NCI-H2227 (cell line): Measurements from ENCODE around the gene C4B.
"Not testable (repeated sequence)": the region's sequence is repeated elsewhere in the genome, so short reads cannot be mapped to it uniquely, and the experiment has no call there.

Experiments used
- DNase-seq: peaks from one replicate; lab custom pipeline; 2025; ENCODE audit not compliant: unreplicated experiment; lab: John Stamatoyannopoulos, UW

The C4B gene

GRCh38 chr6:32050562-32050961 is 36.0 kb downstream of the C4B start:
- no peak for DNase-seq

GRCh38 chr6:32052626-32053025 is 38.0 kb downstream of the C4B start:
- DNase-seq: not testable (repeated sequence)

GRCh38 chr6:32053314-32053713 is 38.7 kb downstream of the C4B start:
- not testable (repeated sequence) for DNase-seq

GRCh38 chr6:32055756-32056155 is 41.2 kb downstream of the C4B start:
- not testable (repeated sequence) for DNase-seq

GRCh38 chr6:32056254-32056653 is 41.7 kb downstream of the C4B start:
- DNase-seq: no peak

- no peak for DNase-seq
These were observed 43.4 kb downstream of the C4B start for GRCh38 chr6:32057966-32058365.

GRCh38 chr6:32058511-32058963 is 43.9 kb downstream of the C4B start:
- DNase-seq: no peak

- no peak for DNase-seq
These were observed 46.5 kb downstream of the C4B start for GRCh38 chr6:32060966-32061655.

- DNase-seq: no peak
These were observed 50.1 kb downstream of the C4B start for GRCh38 chr6:32064706-32065105.

- DNase-seq: not testable (repeated sequence)
These were observed 52.9 kb downstream of the C4B start for GRCh38 chr6:32067521-32067920.

GRCh38 chr6:32068315-32068714 is 53.7 kb downstream of the C4B start:
- not testable (repeated sequence) for DNase-seq

- DNase-seq: no peak
These were observed 54.3 kb downstream of the C4B start for GRCh38 chr6:32068867-32069266.

GRCh38 chr6:32069460-32069859 is 54.9 kb downstream of the C4B start:
- DNase-seq: no peak

- no peak for DNase-seq
These were observed 55.4 kb downstream of the C4B start for GRCh38 chr6:32069878-32070515.

- no peak for DNase-seq
These were observed 56.4 kb downstream of the C4B start for GRCh38 chr6:32070814-32071543.

- DNase-seq: no peak
These were observed 58.5 kb downstream of the C4B start for GRCh38 chr6:32073101-32073500.

GRCh38 chr6:32073613-32074012 is 59.0 kb downstream of the C4B start:
- no peak for DNase-seq

- DNase-seq: no peak
These were observed 60.5 kb downstream of the C4B start for GRCh38 chr6:32074996-32075532.

GRCh38 chr6:32075781-32076180 is 61.2 kb downstream of the C4B start:
- DNase-seq: no peak

- DNase-seq: no peak
These were observed 61.8 kb downstream of the C4B start for GRCh38 chr6:32076321-32076809.

GRCh38 chr6:32079566-32080290 is 65.1 kb downstream of the C4B start:
- DNase-seq: no peak
